Stomach (tissue), 9 donors: ENCODE results near the gene MAF. TPM values are rescaled to one million over a fixed set of nuclear protein-coding genes. Genes with fewer than 3 reads are reported as not detected.

Experiments used
- DNase-seq, 2 donors: peaks; one replicate each; pipeline versions ENCODE4 v3.0.0 to v3.0.0-alpha.2; 2013 to 2019
- H3K27ac ChIP-seq, 5 donors: fragments of 200-600 bp in 4 of 5; sonication (generic) in 4 of 5; one replicate each; pipeline ENCODE4 v1.5.1; 2013 to 2019; ENCODE audit warnings: mild to moderate bottlenecking in 1 of 5, moderate library complexity in 1 of 5
- H3K27me3 ChIP-seq, 3 donors: fragments of 200-600 bp; sonication (generic); one replicate each; pipeline ENCODE4 v1.5.1; 2017 to 2019; ENCODE audit warnings: mixed run types in 1 of 3
- H3K36me3 ChIP-seq, 4 donors: fragments of 200-600 bp; sonication (generic); 1 replicate in 3 of 4; 2 replicates in 1 of 4; pipeline ENCODE4 v1.5.1; 2016 to 2019
- H3K4me1 ChIP-seq, 4 donors: fragments of 200-600 bp; sonication (generic); one replicate each; pipeline ENCODE4 v1.5.1; 2016 to 2019
- H3K4me3 ChIP-seq, 4 donors: fragments of 200-600 bp; sonication (generic) in 3 of 4; one replicate each; pipeline ENCODE4 v1.5.1; 2016 to 2019; ENCODE audit warnings: mild to moderate bottlenecking in 1 of 4
- H3K9me3 ChIP-seq, 4 donors: fragments of 200-600 bp; sonication (generic); one replicate each; pipeline ENCODE4 v1.5.1; 2016 to 2019
- CTCF ChIP-seq, 7 experiments: fragments of 450-650 bp in 4 of 7; fragments of 200-600 bp in 3 of 7; sonication (generic) in 3 of 7; IDR thresholded peaks; one replicate each; pipeline ENCODE4 v1.5.1; 2016 to 2019; ENCODE audit warnings: antibody characterized with exemption in 7 of 7, control low read depth in 2 of 7, mild to moderate bottlenecking in 1 of 7
- EP300 ChIP-seq: sonication (generic); formaldehyde crosslinking; IDR thresholded peaks from one replicate; pipeline ENCODE4 v1.6.1; 2017; ENCODE audit warnings: antibody characterized with exemption
- POLR2A ChIP-seq, 4 donors: fragments of 450-650 bp; IDR thresholded peaks; one replicate each; pipeline ENCODE4 v1.6.1; 2016; ENCODE audit warnings: antibody characterized with exemption in 4 of 4, control low read depth in 2 of 4, mild to moderate bottlenecking in 1 of 4, moderate library complexity in 1 of 4
- POLR2AphosphoS5 ChIP-seq, 3 donors: sonication (generic); formaldehyde crosslinking; IDR thresholded peaks; one replicate each; pipeline ENCODE4 v1.6.1; 2016; ENCODE audit warnings: antibody characterized with exemption in 3 of 3
- WGBS, 5 donors: extraction: QIAGEN DNeasy Blood & Tissue Kit in 3 of 5; methylation state at CpG; one replicate each; pipeline versions ENCODE4 v1.1.5 to v1.1.7; 2013 to 2018; 5-methylcytosine and 5-hydroxymethylcytosine counted together
- intact Hi-C: fragments of 100-400 bp; cut with DNase I; formaldehyde crosslinking; loops from one replicate; pipeline ENCODE4 v1.15.1; 2023; ENCODE audit warnings: low total_unique reads
- polyA plus RNA-seq, 3 donors: library from polyadenylated mRNA; stranded (reverse); fragments of 200-250 nt; gene quantifications; one replicate each; pipeline ENCODE4 v1.2.3, GENCODE V29; 2013
- total RNA-seq, 5 donors: library from RNA; depleted of rRNA; stranded (reverse); fragments of >200 nt; gene quantifications; one replicate each; pipeline versions ENCODE4 v1.1.0 to v1.2.3, GENCODE V29; 2014 to 2016
- donor health status: healthy with polysubstance abuse.
- donor health status: Bipolar disorder and iron deficiency.
- donor health status: healthy.

Gene MAF
- total and polyA plus RNA-seq, 8 donors: 7.5 to 159 (median 14.2) TPM

DNA sequence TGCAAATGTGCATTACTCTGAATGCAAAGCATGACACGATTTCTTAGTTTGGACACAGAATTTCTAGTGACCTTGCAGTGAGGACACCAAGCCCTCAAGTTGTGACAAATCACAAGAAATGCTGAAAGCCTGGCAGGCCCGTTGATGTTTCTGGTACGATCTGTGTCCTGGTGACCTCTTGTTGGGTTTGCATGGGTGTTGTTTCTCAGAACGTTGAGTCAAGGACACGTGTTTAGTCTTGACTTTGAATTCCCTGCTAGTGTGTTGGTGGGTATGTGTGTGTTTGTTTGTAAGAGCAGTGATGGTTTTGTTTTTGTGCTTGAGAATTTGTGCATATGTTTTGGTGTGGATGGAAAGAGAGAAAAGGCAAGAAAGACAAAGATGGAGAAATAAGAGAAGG, 37.8 kb upstream of the MAF start:
- no peaks in the 10 kb centered on the region for H3K27me3 ChIP-seq
- no peak overlapping the region for H3K4me3 ChIP-seq
- no peaks in the 10 kb centered on the region for H3K36me3 ChIP-seq
- intact Hi-C loops: no loop called here
- DNase-seq: no peak
- no peak for TF ChIP-seq POLR2AphosphoS5 (IDR thresholded peaks at IDR 0.05)
- TF ChIP-seq EP300: no peak
- no peak for TF ChIP-seq CTCF (IDR thresholded peaks at IDR 0.05)
- TF ChIP-seq POLR2A (IDR thresholded peaks at IDR 0.05): no peak
- no peaks in the 10 kb centered on the region for H3K9me3 ChIP-seq
- WGBS, 5 donors: 74 to 85% (median 81%) methylated on average over 5 of the region's 5 CpGs
- H3K4me1 ChIP-seq: peaks cover 5 to 22% (median 11%) of the 10 kb centered on the region in 4 donors
- no peak overlapping the region for H3K27ac ChIP-seq

DNA sequence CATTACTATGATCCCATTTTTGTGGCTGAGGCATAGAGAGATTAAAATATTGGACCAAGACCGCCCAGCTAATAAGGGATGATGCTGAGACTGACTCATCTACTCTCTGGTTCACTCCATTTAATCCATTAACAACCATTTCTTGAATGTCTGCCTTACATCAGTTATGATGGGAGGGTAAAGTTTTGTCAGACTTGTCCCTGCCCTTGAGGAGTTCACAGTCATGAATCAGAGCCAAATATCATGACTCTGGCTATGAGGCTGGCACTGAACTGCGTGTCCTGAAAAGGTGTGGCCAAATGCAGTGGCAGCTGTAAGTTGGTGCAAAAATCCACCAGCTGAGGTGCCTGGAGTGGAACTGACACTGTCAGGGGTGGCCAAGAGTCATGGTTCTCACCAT, 35.0 kb upstream of the MAF start:
- H3K9me3 ChIP-seq: no peaks in the 10 kb centered on the region
- no peak for DNase-seq
- H3K27ac ChIP-seq: no peak overlapping the region
- TF ChIP-seq CTCF (IDR thresholded peaks at IDR 0.05) (no peak), POLR2A (IDR thresholded peaks at IDR 0.05) (no peak), EP300 (no peak), POLR2AphosphoS5 (IDR thresholded peaks at IDR 0.05) (no peak)
- no peak overlapping the region for H3K4me3 ChIP-seq
- H3K4me1 ChIP-seq: peaks cover 0 to 15% (median 5%) of the 10 kb centered on the region in 4 donors
- intact Hi-C loops: no loop called here
- WGBS, 5 donors: 80 to 91% (median 89%) methylated on average over 2 of the region's 2 CpGs
- H3K36me3 ChIP-seq: no peaks in the 10 kb centered on the region
- H3K27me3 ChIP-seq: no peaks in the 10 kb centered on the region

DNA sequence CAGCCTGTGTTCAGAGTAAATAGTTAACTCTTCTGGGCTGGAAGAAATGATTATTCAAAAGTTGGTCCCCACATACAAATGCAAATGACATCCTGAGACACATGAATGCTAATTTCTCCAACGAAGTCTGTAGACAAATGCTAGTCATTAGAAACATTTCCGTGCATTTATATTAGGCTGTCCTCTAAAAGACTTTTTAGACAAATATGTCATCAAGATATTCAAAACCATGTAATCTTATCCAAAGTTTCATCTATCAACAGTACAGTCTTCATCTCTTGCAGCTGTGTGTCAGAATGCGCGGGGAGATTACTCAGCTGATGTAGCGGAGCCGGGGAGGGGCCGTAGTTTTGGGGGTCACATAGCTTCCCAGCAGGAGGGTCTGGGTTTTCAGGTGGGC, 33.8 kb upstream of the MAF start:
- WGBS, 5 donors: 85 to 90% (median 88%) methylated on average over 7 of the region's 7 CpGs
- intact Hi-C loops: no loop called here

GRCh38 chr16:79632289-79632688, 31.8 kb upstream of the MAF start:
- 61 to 69% (median 67%) methylated on average over 7 of the region's 7 CpGs for WGBS, 5 donors
- no peaks in the 10 kb centered on the region for H3K4me1 ChIP-seq
- no peaks in the 10 kb centered on the region for H3K27me3 ChIP-seq
- no peak overlapping the region for H3K4me3 ChIP-seq
- H3K27ac ChIP-seq: no peak overlapping the region
- H3K9me3 ChIP-seq: no peaks in the 10 kb centered on the region
- H3K36me3 ChIP-seq: no peaks in the 10 kb centered on the region
- TF ChIP-seq CTCF (IDR thresholded peaks at IDR 0.05) (no peak), EP300 (no peak), POLR2A (IDR thresholded peaks at IDR 0.05) (no peak), POLR2AphosphoS5 (IDR thresholded peaks at IDR 0.05) (no peak)
- DNase-seq: no peak
- intact Hi-C loops: no loop called here

More for the DNA sequence above, 33.8 kb upstream of the MAF start:
- H3K9me3 ChIP-seq: no peaks in the 10 kb centered on the region
- TF ChIP-seq CTCF (IDR thresholded peaks at IDR 0.05) (no peak), EP300 (no peak), POLR2A (IDR thresholded peaks at IDR 0.05) (no peak), POLR2AphosphoS5 (IDR thresholded peaks at IDR 0.05) (no peak)
- no peak overlapping the region for H3K27ac ChIP-seq
- peaks cover 0 to 3% (median 0%) of the 10 kb centered on the region in 4 donors for H3K4me1 ChIP-seq
- no peak overlapping the region for H3K4me3 ChIP-seq
- H3K36me3 ChIP-seq: no peaks in the 10 kb centered on the region
- no peaks in the 10 kb centered on the region for H3K27me3 ChIP-seq
- no peak for DNase-seq
